H9 (cell line): ENCODE data around the gene ZNF14. TPM values are rescaled to one million over a fixed set of nuclear protein-coding genes. Genes with fewer than 3 reads are reported as not detected.

Experiments used
- DNase-seq: peaks from one replicate; pipeline ENCODE4 v3.0.0-alpha.2; 2017
- H2AFZ ChIP-seq: one replicate; pipeline ENCODE4 v1.6.1; 2013; ENCODE audit warnings: mild to moderate bottlenecking, low read length, control low read depth, moderate library complexity
- H2AK5ac ChIP-seq: 2 replicates; pipeline ENCODE4 v1.6.1; 2013; ENCODE audit warnings: low read length, control low read depth, mixed read lengths; ENCODE audit not compliant: insufficient read length
- H2BK120ac ChIP-seq: one replicate; pipeline ENCODE4 v1.6.1; 2013; ENCODE audit warnings: low read depth, mild to moderate bottlenecking, low read length, control low read depth, inconsistent platforms; ENCODE audit not compliant: poor library complexity, severe bottlenecking
- H2BK12ac ChIP-seq: 2 replicates; pipeline ENCODE4 v1.6.1; 2013; ENCODE audit warnings: low read length, control low read depth, mixed read lengths, low read depth; ENCODE audit not compliant: insufficient read length
- H2BK15ac ChIP-seq: 2 replicates; pipeline ENCODE4 v1.6.1; 2013; ENCODE audit warnings: low read depth, low read length, control low read depth
- H2BK20ac ChIP-seq: one replicate; pipeline ENCODE4 v1.6.1; 2013; ENCODE audit warnings: low read depth, mild to moderate bottlenecking, low read length, control low read depth, inconsistent platforms; ENCODE audit not compliant: poor library complexity, severe bottlenecking
- H2BK5ac ChIP-seq: 2 replicates; pipeline ENCODE4 v1.6.1; 2013; ENCODE audit warnings: low read length, control low read depth, mixed read lengths; ENCODE audit not compliant: insufficient read length
- H3K14ac ChIP-seq: 2 replicates; pipeline ENCODE4 v1.6.1; 2013; ENCODE audit warnings: low read length, control low read depth; ENCODE audit not compliant: insufficient read depth
- H3K18ac ChIP-seq: 2 replicates; pipeline ENCODE4 v1.6.1; 2013; ENCODE audit warnings: low read depth, mild to moderate bottlenecking, mixed read lengths, low read length, control low read depth; ENCODE audit not compliant: insufficient read length
- H3K23ac ChIP-seq: 2 replicates; pipeline ENCODE4 v1.6.1; 2013; ENCODE audit warnings: low read length, control low read depth, mixed read lengths, low read depth; ENCODE audit not compliant: insufficient read length
- H3K23me2 ChIP-seq: 2 replicates; pipeline ENCODE4 v1.6.1; 2013; ENCODE audit warnings: low read depth, mild to moderate bottlenecking, mixed read lengths, low read length, control low read depth; ENCODE audit not compliant: insufficient read length, poor library complexity, severe bottlenecking
- H3K27ac ChIP-seq: 2 replicates; pipeline ENCODE4 v1.5.1; 2013; ENCODE audit warnings: low read length, control low read depth, mixed read lengths, low read depth; ENCODE audit not compliant: insufficient read length
- H3K27me3 ChIP-seq: 2 replicates; pipeline ENCODE4 v1.6.1; 2013; ENCODE audit warnings: low read length, control low read depth, inconsistent platforms; ENCODE audit not compliant: insufficient read depth
- H3K4ac ChIP-seq: 2 replicates; pipeline ENCODE4 v1.6.1; 2013; ENCODE audit warnings: low read depth, mild to moderate bottlenecking, control low read depth, inconsistent platforms, low read length, moderate library complexity
- H3K4me1 ChIP-seq: 2 replicates; pipeline ENCODE4 v1.6.1; 2013; ENCODE audit warnings: low read length, control low read depth, inconsistent platforms; ENCODE audit not compliant: insufficient read depth
- H3K4me2 ChIP-seq: 2 replicates; pipeline ENCODE4 v1.6.1; 2013; ENCODE audit warnings: low read length, control low read depth, mixed read lengths; ENCODE audit not compliant: insufficient read length, insufficient read depth
- H3K56ac ChIP-seq: 2 replicates; pipeline ENCODE4 v1.6.1; 2013; ENCODE audit warnings: low read depth, mild to moderate bottlenecking, mixed read lengths, low read length, control low read depth; ENCODE audit not compliant: insufficient read length
- H3K79me1 ChIP-seq: 2 replicates; pipeline ENCODE4 v1.6.1; 2013; ENCODE audit warnings: low read depth, mild to moderate bottlenecking, moderate library complexity, low read length, control low read depth, inconsistent platforms; ENCODE audit not compliant: insufficient read depth, poor library complexity, severe bottlenecking
- H3K79me2 ChIP-seq: 2 replicates; pipeline ENCODE4 v1.6.1; 2013; ENCODE audit warnings: low read length, control low read depth, inconsistent platforms; ENCODE audit not compliant: insufficient read depth
- H3K9ac ChIP-seq: 2 replicates; pipeline ENCODE4 v1.6.1; 2013; ENCODE audit warnings: low read length, control low read depth, mixed read lengths; ENCODE audit not compliant: insufficient read length; ENCODE audit errors: extremely low read depth
- H3K9me3 ChIP-seq: one replicate; pipeline ENCODE4 v1.6.1; 2013; ENCODE audit warnings: low read depth, low read length, inconsistent platforms; ENCODE audit not compliant: control insufficient read depth
- H3T11ph ChIP-seq: one replicate; pipeline ENCODE4 v1.6.1; 2013; ENCODE audit warnings: mild to moderate bottlenecking, low read length, control low read depth, inconsistent platforms
- H4K20me1 ChIP-seq: one replicate; pipeline ENCODE4 v1.6.1; 2013; ENCODE audit not compliant: control insufficient read depth, insufficient read length, insufficient read depth
- H4K5ac ChIP-seq: 2 replicates; pipeline ENCODE4 v1.6.1; 2013; ENCODE audit warnings: low read depth, mild to moderate bottlenecking, mixed read lengths, low read length, control low read depth; ENCODE audit not compliant: insufficient read length
- H4K8ac ChIP-seq: replicated peaks from 2 replicates; pipeline ENCODE4 v1.6.1; 2013; ENCODE audit warnings: low read length, control low read depth, mixed read lengths, low read depth; ENCODE audit not compliant: insufficient read length
- H4K91ac ChIP-seq: 2 replicates; pipeline ENCODE4 v1.6.1; 2013; ENCODE audit warnings: low read depth, mild to moderate bottlenecking, moderate library complexity, mixed read lengths, low read length, control low read depth; ENCODE audit not compliant: insufficient read length
- H3K27ac Mint-ChIP-seq, 3 experiments: 2 replicates in 2 of 3; 3 replicates in 1 of 3; pipeline ENCODE4 v1.8.0; 2020 to 2021; ENCODE audit warnings: mixed read lengths in 3 of 3, mild to moderate bottlenecking in 1 of 3, moderate library complexity in 1 of 3
- H3K27me3 Mint-ChIP-seq: 2 replicates; pipeline ENCODE4 v1.8.0; 2021; ENCODE audit warnings: low read depth, mild to moderate bottlenecking, moderate library complexity, mixed read lengths
- H3K36me3 Mint-ChIP-seq, 3 experiments: 2 replicates in 2 of 3; 3 replicates in 1 of 3; pipeline ENCODE4 v1.8.0; 2020 to 2021; ENCODE audit warnings: low read depth in 3 of 3, mixed read lengths in 3 of 3; ENCODE audit not compliant: insufficient read depth in 1 of 3
- H3K4me1 Mint-ChIP-seq, 2 experiments: 2 replicates each; pipeline ENCODE4 v1.8.0; 2020; ENCODE audit warnings: mixed read lengths in 2 of 2
- H3K4me3 Mint-ChIP-seq, 2 experiments: 2 replicates in 1 of 2; 3 replicates in 1 of 2; pipeline ENCODE4 v1.8.0; 2020 to 2021; ENCODE audit warnings: mild to moderate bottlenecking in 2 of 2, mixed read lengths in 2 of 2, moderate library complexity in 1 of 2
- H3K9me3 Mint-ChIP-seq, 2 experiments: 2 replicates in 1 of 2; 3 replicates in 1 of 2; pipeline ENCODE4 v1.8.0; 2020; ENCODE audit warnings: mild to moderate bottlenecking in 2 of 2, mixed read lengths in 2 of 2, moderate library complexity in 1 of 2
- CTCF ChIP-seq: fragments of 200-600 bp; sonication (generic); conservative IDR thresholded peaks from 3 replicates; pipeline ENCODE4 v1.8.0; 2021; ENCODE audit warnings: antibody characterized with exemption, mild to moderate bottlenecking
- WGBS: extraction: QIAGEN DNeasy Blood & Tissue Kit; methylation state at CpG from one replicate; pipeline ENCODE4 v1.1.7; 2013; ENCODE audit warnings: missing lambda C conversion rate, low lambda C conversion rate, mixed read lengths; ENCODE audit not compliant: insufficient read length; ENCODE audit errors: extremely low coverage; 5-methylcytosine and 5-hydroxymethylcytosine counted together
- total RNA-seq: library from RNA; stranded (reverse); gene quantifications from 2 replicates; pipeline ENCODE4 v1.2.1, GENCODE V29; 2021

Gene ZNF14
- total RNA-seq, 1 experiment from 2014 or later, result 8.3 TPM

- Histone ChIP-seq H3T11ph (no peak overlapping the region), H4K20me1 (no peaks in the 10 kb centered on the region), H3K27me3 (no peaks in the 10 kb centered on the region), H3K18ac (no peak overlapping the region), H3K23me2 (no peaks in the 10 kb centered on the region), H2BK20ac (no peak overlapping the region), H3K23ac (no peak overlapping the region), H3K79me2 (no peaks in the 10 kb centered on the region; the same call in 1 of the 2 replicates), H3K4me2 (no peak overlapping the region), H4K91ac (no peak overlapping the region), H3K9ac (no peak overlapping the region), H3K14ac (no peak overlapping the region), H4K8ac (no peak overlapping the region), H2AFZ (no peak overlapping the region), H3K4me1 (no peaks in the 10 kb centered on the region), H2BK15ac (no peak overlapping the region), H3K27ac (no peak overlapping the region), H3K4ac (no peak overlapping the region), H3K56ac (no peak overlapping the region), H2BK120ac (no peak overlapping the region), H4K5ac (no peak overlapping the region), H3K9me3 (peaks cover 42% of the 10 kb centered on the region), H2BK12ac (no peak overlapping the region), H3K79me1 (peaks cover 7% of the 10 kb centered on the region), H2AK5ac (no peak overlapping the region), H2BK5ac (no peak overlapping the region)
- H3K36me3 Mint-ChIP-seq, result peaks cover 76 to 84% (median 79%) of the 10 kb centered on the region in 3 experiments
- no peak overlapping the region for H3K4me3 Mint-ChIP-seq
- no peaks in the 10 kb centered on the region for H3K4me1 Mint-ChIP-seq
- WGBS, result no CpG with 5 or more reads among the region's 2 CpGs
- DNase-seq, result no peak
- H3K27ac Mint-ChIP-seq, result no peak overlapping the region
- H3K27me3 Mint-ChIP-seq, result no peaks in the 10 kb centered on the region; the same call in 1 of the 2 replicates
- peaks cover 79 to 83% of the 10 kb centered on the region in 2 experiments for H3K9me3 Mint-ChIP-seq
- TF ChIP-seq CTCF, result no peak
Measured at GRCh38 chr19:19719798-19720197, 13.1 kb downstream of the ZNF14 start.
